ENCODE data around the gene RAB6D.
"Not testable (repeated sequence)": the region's sequence is repeated elsewhere in the genome, so short reads cannot be mapped to it uniquely, and the experiment has no call there.

RAB6D gene

DNA sequence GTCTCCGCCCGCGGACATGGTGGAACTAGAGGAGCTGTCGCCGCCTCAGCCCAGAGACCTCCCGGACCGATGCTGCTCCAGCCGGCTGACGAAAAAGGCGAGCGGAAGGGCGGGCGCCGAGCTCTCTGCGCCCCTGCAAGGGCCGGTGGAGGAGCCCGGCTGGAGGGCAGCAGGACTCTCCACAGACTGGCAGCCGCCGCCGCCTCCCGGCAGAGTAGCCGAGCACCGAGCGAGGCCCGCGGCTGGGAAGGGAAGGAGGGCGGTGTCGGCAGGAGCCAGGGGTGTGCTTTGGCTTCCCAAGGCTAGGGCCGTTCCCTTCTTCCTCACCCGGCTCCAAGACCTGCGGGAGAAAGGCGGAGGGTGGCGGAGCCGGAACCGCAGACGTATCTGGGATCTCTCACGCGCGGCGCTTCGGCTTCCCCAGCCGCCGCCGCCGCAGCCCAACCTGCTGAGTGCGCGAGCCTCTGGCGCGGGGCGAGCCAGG lies at the start of gene RAB6D:
Gene RAB6D (minus strand): TSS at position 466 of the 484 bp plus-strand sequence. CDS start 448 bp downstream, at position 18.
- H3K4me1 ChIP-seq (ENCODE audit: control insufficient read depth, insufficient read depth, low read length); H3K9ac ChIP-seq (ENCODE audit: low read length); H3K9me3 ChIP-seq (ENCODE audit: control insufficient read depth, low read length); H3K4me3 ChIP-seq (ENCODE audit: low read length); H3K36me3 ChIP-seq (ENCODE audit: control insufficient read depth, insufficient read depth, low read length); H3K27me3 ChIP-seq (ENCODE audit: control insufficient read depth, insufficient read depth, low read length): not testable (repeated sequence)

DNA sequence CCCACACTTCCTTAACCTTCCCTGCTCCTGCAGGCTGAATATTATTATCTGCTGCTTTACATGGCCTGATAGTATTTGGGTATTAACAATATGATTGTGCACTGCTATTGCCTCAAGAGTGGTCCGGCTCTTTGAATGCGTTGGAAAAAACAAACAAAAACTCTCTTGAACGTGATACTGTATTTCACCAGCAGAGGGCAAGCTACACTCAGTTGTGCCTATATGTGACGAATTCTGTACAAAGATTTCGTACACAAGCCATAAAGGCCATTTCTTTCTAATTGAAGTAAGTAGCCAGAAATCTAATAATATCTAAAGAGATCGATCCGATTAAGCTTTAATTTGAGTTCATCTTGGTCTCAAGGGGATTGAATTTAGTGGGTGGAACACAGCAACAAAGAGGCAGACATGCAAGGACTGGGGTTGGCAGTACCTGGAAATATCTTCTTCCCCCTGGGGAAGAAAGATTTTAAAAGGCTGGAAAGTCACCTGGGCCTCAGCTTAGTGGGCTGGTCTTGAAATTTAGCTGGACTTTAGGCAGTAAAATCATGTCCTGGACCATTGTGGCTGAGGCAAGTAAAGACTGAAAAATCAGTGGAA lies 49.3 kb upstream of the RAB6D start:
- no peaks in the 10 kb centered on the region for H3K4me1 ChIP-seq (ENCODE audit: control insufficient read depth, insufficient read depth, low read length)
- H3K36me3 ChIP-seq (ENCODE audit: control insufficient read depth, insufficient read depth, low read length), result no peaks in the 10 kb centered on the region
- H3K4me3 ChIP-seq (ENCODE audit: low read length), result no peak overlapping the region
- no peaks in the 10 kb centered on the region for H3K27me3 ChIP-seq (ENCODE audit: control insufficient read depth, insufficient read depth, low read length)
- no peaks in the 10 kb centered on the region for H3K9me3 ChIP-seq (ENCODE audit: control insufficient read depth, low read length)
- H3K9ac ChIP-seq (ENCODE audit: low read length), result no peak overlapping the region

DNA sequence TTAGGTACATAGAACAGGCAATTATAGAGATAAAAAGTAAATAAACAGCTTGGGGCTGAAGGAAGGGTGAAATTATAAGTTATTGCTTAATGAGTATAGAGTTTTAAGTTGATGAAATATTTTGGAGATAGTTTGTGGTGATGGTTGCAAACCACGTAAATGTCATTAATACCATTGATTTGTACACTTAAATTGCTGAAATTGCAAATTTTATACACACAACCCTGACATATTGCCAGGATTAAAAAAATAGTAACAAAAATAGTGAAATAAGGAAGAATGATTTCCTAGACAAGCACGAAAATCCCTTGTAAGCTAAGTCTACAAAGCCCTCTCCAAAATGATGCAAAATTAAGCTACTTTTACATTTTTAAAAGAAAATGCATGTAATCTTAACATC lies 46.2 kb upstream of the RAB6D start:
- Histone ChIP-seq H3K4me1 (ENCODE audit: control insufficient read depth, insufficient read depth, low read length) (no peaks in the 10 kb centered on the region), H3K9ac (ENCODE audit: low read length) (no peak overlapping the region), H3K4me3 (ENCODE audit: low read length) (no peak overlapping the region), H3K36me3 (ENCODE audit: control insufficient read depth, insufficient read depth, low read length) (no peaks in the 10 kb centered on the region), H3K27me3 (ENCODE audit: control insufficient read depth, insufficient read depth, low read length) (no peaks in the 10 kb centered on the region), H3K9me3 (ENCODE audit: control insufficient read depth, low read length) (no peaks in the 10 kb centered on the region)

DNA sequence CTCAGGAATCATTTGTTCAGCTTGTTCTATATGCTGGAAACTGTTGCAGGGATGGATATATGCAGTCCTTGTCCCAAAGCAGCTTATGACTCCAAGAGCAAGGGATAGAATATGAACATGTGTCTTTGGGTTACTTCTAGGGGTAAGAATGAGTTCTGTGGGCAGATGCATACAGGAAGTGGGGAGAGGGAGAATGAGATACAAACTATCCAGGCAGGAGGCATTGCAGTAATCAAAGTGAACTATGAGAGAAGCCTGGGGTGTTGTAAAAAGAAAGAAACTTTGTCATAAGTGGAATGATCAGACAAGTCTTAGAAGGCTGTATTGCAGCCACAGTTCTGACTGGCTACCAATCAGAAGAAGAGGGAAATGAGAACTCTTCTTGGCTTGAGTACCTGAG lies 44.8 kb upstream of the RAB6D start:
- no peaks in the 10 kb centered on the region for H3K4me1 ChIP-seq (ENCODE audit: control insufficient read depth, insufficient read depth, low read length)
- no peak overlapping the region for H3K9ac ChIP-seq (ENCODE audit: low read length)
- H3K27me3 ChIP-seq (ENCODE audit: control insufficient read depth, insufficient read depth, low read length), result no peaks in the 10 kb centered on the region
- no peak overlapping the region for H3K4me3 ChIP-seq (ENCODE audit: low read length)
- H3K9me3 ChIP-seq (ENCODE audit: control insufficient read depth, low read length), result no peaks in the 10 kb centered on the region
- H3K36me3 ChIP-seq (ENCODE audit: control insufficient read depth, insufficient read depth, low read length), result no peaks in the 10 kb centered on the region

DNA sequence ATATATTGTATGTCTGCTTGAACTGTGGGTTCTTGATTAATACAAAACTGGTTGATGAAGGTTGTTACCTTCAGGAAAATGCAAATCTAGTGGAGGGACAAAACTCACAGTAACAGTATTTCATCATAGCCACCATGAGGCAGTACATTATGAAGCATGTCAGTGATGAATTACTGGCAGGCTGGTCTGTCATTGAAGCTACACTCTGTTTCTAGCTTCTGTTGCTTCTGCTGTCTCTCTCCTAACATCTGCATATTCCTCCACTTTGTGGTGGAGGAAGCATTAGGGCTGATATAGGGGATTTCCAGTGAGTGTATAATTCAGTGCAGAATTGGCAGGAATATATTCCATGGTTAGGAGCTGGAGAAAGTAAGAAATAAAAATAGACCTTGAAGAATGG lies 44.2 kb upstream of the RAB6D start:
- no peaks in the 10 kb centered on the region for H3K9me3 ChIP-seq (ENCODE audit: control insufficient read depth, low read length)
- H3K36me3 ChIP-seq (ENCODE audit: control insufficient read depth, insufficient read depth, low read length), result no peaks in the 10 kb centered on the region
- no peaks in the 10 kb centered on the region for H3K27me3 ChIP-seq (ENCODE audit: control insufficient read depth, insufficient read depth, low read length)
- H3K9ac ChIP-seq (ENCODE audit: low read length), result no peak overlapping the region
- no peaks in the 10 kb centered on the region for H3K4me1 ChIP-seq (ENCODE audit: control insufficient read depth, insufficient read depth, low read length)
- no peak overlapping the region for H3K4me3 ChIP-seq (ENCODE audit: low read length)

DNA sequence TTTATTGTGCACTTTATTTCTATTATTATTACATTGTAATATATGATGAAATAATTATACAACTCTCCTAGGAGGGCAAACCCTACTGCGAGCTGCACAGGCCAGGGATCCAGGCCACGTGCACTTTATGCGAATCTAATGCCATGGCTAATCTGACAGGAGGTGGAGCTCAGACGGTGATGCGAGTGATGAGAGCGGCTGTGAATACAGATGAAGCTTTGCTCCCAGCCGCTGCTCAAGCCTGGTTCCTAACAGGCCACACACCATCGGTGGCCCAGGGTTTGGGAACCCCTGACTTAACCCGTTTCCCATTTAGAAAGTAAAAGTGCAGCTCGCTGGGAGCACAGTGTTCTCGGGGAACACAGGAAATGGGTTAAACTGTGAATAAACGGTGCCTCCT lies 40.8 kb upstream of the RAB6D start:
- Histone ChIP-seq H3K36me3 (ENCODE audit: control insufficient read depth, insufficient read depth, low read length) (no peaks in the 10 kb centered on the region), H3K27me3 (ENCODE audit: control insufficient read depth, insufficient read depth, low read length) (no peaks in the 10 kb centered on the region), H3K9me3 (ENCODE audit: control insufficient read depth, low read length) (no peaks in the 10 kb centered on the region)

DNA sequence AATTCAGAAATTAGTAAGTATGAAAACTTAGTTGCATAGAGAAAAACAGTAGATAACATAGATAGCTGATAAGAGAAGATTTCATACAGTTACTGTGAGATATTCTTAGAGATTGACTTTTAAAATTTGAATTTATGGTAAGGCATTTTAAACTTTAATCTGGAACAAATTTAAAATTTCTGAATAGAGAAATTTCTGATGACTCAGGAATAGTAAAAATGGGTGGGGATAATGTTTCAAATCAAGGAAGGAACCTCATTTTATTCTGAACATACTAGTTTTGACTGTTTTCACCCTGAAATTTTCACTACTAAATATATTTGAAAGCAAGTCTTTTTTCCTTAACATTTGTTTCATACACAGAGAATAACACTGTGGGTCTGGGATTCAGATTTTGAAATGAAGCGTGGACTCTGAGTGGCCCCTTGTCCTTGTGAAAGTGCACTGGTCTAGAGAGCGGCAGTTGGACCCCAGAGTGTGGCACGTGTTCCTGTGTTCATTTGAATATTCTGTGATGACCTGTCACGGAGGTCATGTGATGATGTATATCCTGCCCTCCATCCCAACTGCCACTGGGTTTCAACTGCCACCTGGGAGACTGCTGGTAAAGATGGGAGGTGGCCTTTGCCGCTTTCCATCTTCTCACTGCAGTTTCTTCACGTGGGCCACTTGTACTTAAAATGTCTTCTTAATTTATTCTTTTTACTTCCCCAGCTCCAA lies 38.5 kb upstream of the RAB6D start:
- Histone ChIP-seq H3K9me3 (ENCODE audit: control insufficient read depth, low read length) (no peaks in the 10 kb centered on the region), H3K27me3 (ENCODE audit: control insufficient read depth, insufficient read depth, low read length) (no peaks in the 10 kb centered on the region), H3K4me1 (ENCODE audit: control insufficient read depth, insufficient read depth, low read length) (no peaks in the 10 kb centered on the region), H3K4me3 (ENCODE audit: low read length) (no peak overlapping the region), H3K9ac (ENCODE audit: low read length) (no peak overlapping the region), H3K36me3 (ENCODE audit: control insufficient read depth, insufficient read depth, low read length) (no peaks in the 10 kb centered on the region)

More for the DNA sequence above, 40.8 kb upstream of the RAB6D start:
- Histone ChIP-seq H3K4me3 (ENCODE audit: low read length) (no peak overlapping the region), H3K4me1 (ENCODE audit: control insufficient read depth, insufficient read depth, low read length) (no peaks in the 10 kb centered on the region), H3K9ac (ENCODE audit: low read length) (no peak overlapping the region)

DNA sequence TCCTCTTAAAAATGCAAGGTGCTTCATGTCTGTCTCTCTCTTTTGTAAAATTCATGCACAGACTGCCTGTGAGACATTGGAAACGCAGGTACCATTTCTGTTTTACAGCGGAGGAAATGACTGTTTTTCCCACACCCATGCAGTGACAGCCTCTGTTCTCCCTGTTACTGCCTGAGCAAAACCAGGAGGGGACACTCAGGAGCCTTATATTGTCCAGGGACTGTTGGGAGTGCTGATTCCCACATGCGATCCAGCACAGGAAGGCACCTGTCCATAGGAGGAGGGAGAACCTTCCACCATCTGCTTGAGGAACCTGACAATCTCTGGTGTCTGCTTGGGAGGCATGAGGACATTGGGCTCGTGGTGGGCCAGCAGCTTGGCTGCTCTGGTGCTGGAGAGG lies 36.9 kb upstream of the RAB6D start:
- no peaks in the 10 kb centered on the region for H3K9me3 ChIP-seq (ENCODE audit: control insufficient read depth, low read length)
- H3K36me3 ChIP-seq (ENCODE audit: control insufficient read depth, insufficient read depth, low read length), result no peaks in the 10 kb centered on the region
- no peak overlapping the region for H3K4me3 ChIP-seq (ENCODE audit: low read length)
- no peaks in the 10 kb centered on the region for H3K27me3 ChIP-seq (ENCODE audit: control insufficient read depth, insufficient read depth, low read length)
- H3K9ac ChIP-seq (ENCODE audit: low read length), result no peak overlapping the region
- no peaks in the 10 kb centered on the region for H3K4me1 ChIP-seq (ENCODE audit: control insufficient read depth, insufficient read depth, low read length)

DNA sequence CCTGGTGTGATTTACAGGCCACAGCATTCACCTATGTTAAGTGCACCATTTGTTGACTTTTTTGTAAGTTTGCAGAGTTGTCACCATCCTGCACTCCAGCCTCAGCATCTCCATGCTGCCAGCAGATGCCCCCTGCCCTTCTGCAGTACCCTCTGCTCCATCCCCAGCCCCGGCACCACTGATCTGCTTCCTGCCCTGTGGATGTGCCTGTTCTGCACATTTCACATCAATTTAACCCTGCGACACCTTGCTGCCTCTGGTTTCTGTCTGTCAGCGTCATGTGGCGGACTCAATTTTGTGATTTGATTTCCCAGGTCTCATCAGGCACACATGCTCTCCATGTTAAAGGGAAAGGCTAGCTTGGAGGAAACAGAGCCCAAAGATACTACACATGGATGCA lies 36.5 kb upstream of the RAB6D start:
- H3K27me3 ChIP-seq (ENCODE audit: control insufficient read depth, insufficient read depth, low read length); H3K4me1 ChIP-seq (ENCODE audit: control insufficient read depth, insufficient read depth, low read length); H3K4me3 ChIP-seq (ENCODE audit: low read length); H3K9me3 ChIP-seq (ENCODE audit: control insufficient read depth, low read length); H3K9ac ChIP-seq (ENCODE audit: low read length); H3K36me3 ChIP-seq (ENCODE audit: control insufficient read depth, insufficient read depth, low read length): not testable (repeated sequence)

DNA sequence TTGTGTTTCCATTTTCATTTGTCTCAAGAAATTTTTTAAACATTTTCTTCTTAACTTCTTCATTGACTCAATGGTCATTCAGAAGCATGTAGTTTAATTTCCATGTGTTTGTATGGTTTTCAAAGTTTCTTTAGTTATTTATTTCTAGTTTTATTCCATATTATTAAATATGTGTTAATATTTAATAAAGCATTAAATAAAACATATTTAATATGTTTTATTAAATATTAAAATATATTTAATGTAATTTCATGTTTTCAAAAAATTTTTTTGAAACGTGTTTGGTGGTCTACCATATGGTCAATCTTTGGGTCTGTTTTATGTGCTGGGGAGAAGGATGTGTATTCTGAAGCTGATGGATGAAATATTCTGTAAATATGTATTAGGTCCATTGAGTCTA lies 32.2 kb upstream of the RAB6D start:
- not testable (repeated sequence) for H3K27me3 ChIP-seq (ENCODE audit: control insufficient read depth, insufficient read depth, low read length); H3K4me3 ChIP-seq (ENCODE audit: low read length); H3K36me3 ChIP-seq (ENCODE audit: control insufficient read depth, insufficient read depth, low read length); H3K9me3 ChIP-seq (ENCODE audit: control insufficient read depth, low read length); H3K9ac ChIP-seq (ENCODE audit: low read length); H3K4me1 ChIP-seq (ENCODE audit: control insufficient read depth, insufficient read depth, low read length)

DNA sequence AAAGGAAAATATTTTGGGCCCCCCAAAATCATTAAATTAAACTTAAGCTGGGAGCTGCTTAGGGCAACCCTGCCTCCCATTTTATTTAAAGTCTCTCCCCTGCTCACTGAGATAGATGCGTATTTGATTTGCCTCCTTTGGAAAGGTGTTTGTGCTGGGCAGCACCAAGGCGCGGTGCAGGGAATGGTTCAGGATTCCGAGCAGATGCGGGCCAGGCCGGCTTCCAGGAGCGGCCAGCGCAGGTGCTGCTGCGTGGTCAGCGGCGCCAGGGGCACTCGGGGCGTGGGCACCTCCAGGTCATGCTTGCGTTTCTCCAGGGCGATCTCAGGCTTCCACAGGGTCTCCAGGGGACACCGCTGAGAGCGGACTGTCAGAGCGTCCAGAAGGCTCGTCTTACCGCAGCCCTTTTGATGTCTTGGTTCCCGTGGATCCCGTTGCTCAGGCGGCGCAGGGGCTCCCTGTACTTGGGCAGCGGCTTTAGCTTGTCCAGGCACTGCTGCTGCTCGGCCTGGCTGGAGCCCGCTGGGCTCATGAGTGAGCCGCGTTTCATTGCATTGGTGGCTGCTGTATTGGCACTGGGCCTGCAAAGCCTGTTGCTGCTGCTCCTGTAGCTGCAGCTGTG lies 31.2 kb upstream of the RAB6D start:
- H3K4me3 ChIP-seq (ENCODE audit: low read length); H3K9me3 ChIP-seq (ENCODE audit: control insufficient read depth, low read length); H3K4me1 ChIP-seq (ENCODE audit: control insufficient read depth, insufficient read depth, low read length); H3K27me3 ChIP-seq (ENCODE audit: control insufficient read depth, insufficient read depth, low read length); H3K9ac ChIP-seq (ENCODE audit: low read length); H3K36me3 ChIP-seq (ENCODE audit: control insufficient read depth, insufficient read depth, low read length): not testable (repeated sequence)

DNA sequence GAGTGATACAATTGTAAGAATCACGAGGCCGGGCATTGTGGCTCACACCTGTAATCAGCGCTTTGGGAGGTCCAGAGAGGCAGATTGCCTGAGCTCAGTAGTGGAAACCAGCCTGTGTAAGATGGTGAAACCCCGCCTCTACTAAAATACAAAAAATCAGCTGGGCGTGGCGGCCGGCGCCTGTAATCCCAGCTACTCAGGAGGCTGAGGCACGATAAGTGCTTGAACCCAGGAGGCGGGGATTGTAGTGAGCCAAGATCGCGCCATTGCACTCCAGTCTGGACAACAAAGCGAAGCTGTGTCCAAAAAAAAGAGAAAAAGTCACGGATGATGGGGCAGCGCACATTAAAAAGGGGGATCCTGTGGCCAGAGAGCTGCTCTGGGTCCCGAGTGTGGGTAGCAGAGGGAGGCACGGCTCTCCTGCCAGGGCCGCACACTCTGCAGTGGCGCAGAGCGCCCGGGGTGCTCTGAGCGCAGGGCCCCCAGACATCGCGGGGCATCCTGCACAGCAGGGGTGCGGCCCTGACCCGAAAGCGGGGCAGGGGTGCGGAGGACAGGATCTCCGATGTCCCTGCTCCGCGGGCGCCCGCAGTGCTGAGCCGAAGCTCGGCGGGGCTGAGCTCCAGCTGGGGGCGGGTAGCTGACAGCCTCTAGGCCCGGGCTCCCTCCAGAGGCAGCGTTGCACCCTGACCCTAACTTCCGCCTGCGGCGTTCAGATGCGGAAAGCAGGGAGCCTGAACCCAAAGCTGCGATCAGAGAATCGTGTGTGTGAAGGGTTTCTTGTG lies 30.4 kb upstream of the RAB6D start:
- Histone ChIP-seq H3K36me3 (ENCODE audit: control insufficient read depth, insufficient read depth, low read length) (no peaks in the 10 kb centered on the region), H3K4me3 (ENCODE audit: low read length) (no peak overlapping the region), H3K9me3 (ENCODE audit: control insufficient read depth, low read length) (no peaks in the 10 kb centered on the region), H3K4me1 (ENCODE audit: control insufficient read depth, insufficient read depth, low read length) (no peaks in the 10 kb centered on the region), H3K27me3 (ENCODE audit: control insufficient read depth, insufficient read depth, low read length) (peaks cover 3% of the 10 kb centered on the region), H3K9ac (ENCODE audit: low read length) (no peak overlapping the region)

Data from mucosa of stomach (tissue), 1 donor.